Astrocyte (in vitro differentiated cells and primary cell): Measurements from ENCODE around the gene FAM131A. TPM values are rescaled to one million over a fixed set of nuclear protein-coding genes. Genes with fewer than 3 reads are reported as not detected.

Source experiments
- DNase-seq: peaks from one replicate; pipeline ENCODE4 v3.0.0-alpha.2; 2010; ENCODE audit warnings: low read depth
- FAIRE-seq: peaks from 2 replicates; lab custom pipeline; 2011; peaks lifted over from hg19 to GRCh38; lab: Jason Lieb, UNC
- H2AFZ ChIP-seq: 2 replicates; pipeline ENCODE4 v1.6.0; 2012; ENCODE audit warnings: low read depth, low read length, inconsistent platforms
- H3K27ac ChIP-seq: 2 replicates; pipeline ENCODE4 v1.5.1; 2011; ENCODE audit warnings: low read depth, low read length, inconsistent platforms
- H3K27me3 ChIP-seq: 2 replicates; pipeline ENCODE4 v1.6.0; 2011; ENCODE audit warnings: low read length, inconsistent platforms; ENCODE audit not compliant: insufficient read depth
- H3K36me3 ChIP-seq: 2 replicates; pipeline ENCODE4 v1.5.1; 2011; ENCODE audit warnings: low read length, inconsistent platforms; ENCODE audit not compliant: insufficient read depth
- H3K4me1 ChIP-seq: 2 replicates; pipeline ENCODE4 v1.5.1; 2011; ENCODE audit warnings: low read length, inconsistent platforms; ENCODE audit not compliant: insufficient read depth
- H3K4me2 ChIP-seq: 2 replicates; pipeline ENCODE4 v1.6.0; 2012; ENCODE audit warnings: low read length, inconsistent platforms
- H3K4me3 ChIP-seq: 2 replicates; pipeline ENCODE4 v1.5.1; 2011; ENCODE audit warnings: low read depth, mild to moderate bottlenecking, low read length, inconsistent platforms; ENCODE audit not compliant: insufficient read depth
- H3K79me2 ChIP-seq: 2 replicates; pipeline ENCODE4 v1.6.0; 2012; ENCODE audit warnings: mild to moderate bottlenecking, low read length, inconsistent platforms; ENCODE audit not compliant: insufficient read depth
- H3K9ac ChIP-seq: 2 replicates; pipeline ENCODE4 v1.6.0; 2012; ENCODE audit warnings: mild to moderate bottlenecking, low read length, inconsistent platforms
- H3K9me3 ChIP-seq: 2 replicates; pipeline ENCODE4 v1.5.1; 2012; ENCODE audit warnings: low read depth, mild to moderate bottlenecking, low read length, inconsistent platforms; ENCODE audit not compliant: insufficient read depth
- H4K20me1 ChIP-seq: 2 replicates; pipeline ENCODE4 v1.6.0; 2012; ENCODE audit warnings: low read length, inconsistent platforms; ENCODE audit not compliant: insufficient read depth
- H3K27ac Mint-ChIP-seq: one replicate; pipeline ENCODE4 v1.8.0; 2021; ENCODE audit warnings: mild to moderate bottlenecking, mixed read lengths; ENCODE audit not compliant: unreplicated experiment
- H3K27me3 Mint-ChIP-seq: one replicate; pipeline ENCODE4 v1.8.0; 2021; ENCODE audit warnings: low read depth, mixed read lengths; ENCODE audit not compliant: unreplicated experiment
- H3K36me3 Mint-ChIP-seq: one replicate; pipeline ENCODE4 v1.8.0; 2021; ENCODE audit warnings: low read depth, mixed read lengths; ENCODE audit not compliant: unreplicated experiment
- H3K4me1 Mint-ChIP-seq: one replicate; pipeline ENCODE4 v1.8.0; 2021; ENCODE audit warnings: low read depth, mixed read lengths; ENCODE audit not compliant: unreplicated experiment
- H3K4me3 Mint-ChIP-seq: one replicate; pipeline ENCODE4 v1.8.0; 2021; ENCODE audit warnings: mild to moderate bottlenecking, moderate library complexity, mixed read lengths; ENCODE audit not compliant: unreplicated experiment
- H3K9me3 Mint-ChIP-seq: one replicate; pipeline ENCODE4 v1.8.0; 2021; ENCODE audit warnings: mild to moderate bottlenecking, mixed read lengths; ENCODE audit not compliant: unreplicated experiment
- EZH2 ChIP-seq: IDR thresholded peaks from 2 replicates; pipeline ENCODE4 v1.6.1; 2012; ENCODE audit warnings: mild to moderate bottlenecking, low read length, inconsistent platforms; ENCODE audit not compliant: insufficient read depth
- total RNA-seq: library from RNA; stranded (reverse); gene quantifications from 2 replicates; pipeline ENCODE4 v1.2.1, GENCODE V29; 2021
- TF ChIP-seq, protein P1 (sequence below): IDR thresholded peaks from 2 replicates; pipeline ENCODE4 v1.5.1; 2011; ENCODE audit warnings: low read depth, mild to moderate bottlenecking, inconsistent platforms, low read length, moderate library complexity; ENCODE audit not compliant: insufficient read depth

Gene FAM131A
- total RNA-seq, 1 donor from 2014 or later = 12.2 TPM

DNA sequence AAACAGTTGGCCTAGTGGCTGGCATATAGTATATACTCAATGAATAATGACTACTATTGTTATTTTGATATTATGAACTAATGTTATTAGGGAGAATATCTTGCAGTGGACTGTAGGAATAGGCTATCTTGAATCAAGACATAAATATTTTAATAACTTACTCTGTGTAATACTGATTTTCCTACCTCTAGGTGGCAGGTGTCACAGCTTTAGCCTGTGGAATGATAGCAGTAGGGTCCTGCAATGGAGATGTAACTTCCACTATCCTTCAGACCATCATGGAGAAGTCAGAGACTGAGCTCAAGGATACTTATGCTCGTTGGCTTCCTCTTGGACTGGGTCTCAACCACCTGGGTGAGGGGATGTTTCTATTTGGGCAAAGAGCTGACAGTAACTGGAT lies 31.8 kb upstream of the FAM131A start:
- Mint-ChIP-seq H3K27ac (no peak overlapping the region), H3K4me1 (peaks cover 23% of the 10 kb centered on the region), H3K4me3 (no peak overlapping the region), H3K27me3 (no peaks in the 10 kb centered on the region), H3K36me3 (peaks cover 69% of the 10 kb centered on the region), H3K9me3 (no peaks in the 10 kb centered on the region)
- FAIRE-seq = no peak
- no peak overlapping the region for H3K9ac ChIP-seq
- no peaks in the 10 kb centered on the region for H3K9me3 ChIP-seq
- no peaks in the 10 kb centered on the region for H3K27me3 ChIP-seq
- DNase-seq = no peak
- H3K79me2 ChIP-seq = peaks cover 59% of the 10 kb centered on the region
- H3K4me1 ChIP-seq = peaks cover 13% of the 10 kb centered on the region
- H4K20me1 ChIP-seq = peaks cover 84% of the 10 kb centered on the region
- TF ChIP-seq, protein P1, sequence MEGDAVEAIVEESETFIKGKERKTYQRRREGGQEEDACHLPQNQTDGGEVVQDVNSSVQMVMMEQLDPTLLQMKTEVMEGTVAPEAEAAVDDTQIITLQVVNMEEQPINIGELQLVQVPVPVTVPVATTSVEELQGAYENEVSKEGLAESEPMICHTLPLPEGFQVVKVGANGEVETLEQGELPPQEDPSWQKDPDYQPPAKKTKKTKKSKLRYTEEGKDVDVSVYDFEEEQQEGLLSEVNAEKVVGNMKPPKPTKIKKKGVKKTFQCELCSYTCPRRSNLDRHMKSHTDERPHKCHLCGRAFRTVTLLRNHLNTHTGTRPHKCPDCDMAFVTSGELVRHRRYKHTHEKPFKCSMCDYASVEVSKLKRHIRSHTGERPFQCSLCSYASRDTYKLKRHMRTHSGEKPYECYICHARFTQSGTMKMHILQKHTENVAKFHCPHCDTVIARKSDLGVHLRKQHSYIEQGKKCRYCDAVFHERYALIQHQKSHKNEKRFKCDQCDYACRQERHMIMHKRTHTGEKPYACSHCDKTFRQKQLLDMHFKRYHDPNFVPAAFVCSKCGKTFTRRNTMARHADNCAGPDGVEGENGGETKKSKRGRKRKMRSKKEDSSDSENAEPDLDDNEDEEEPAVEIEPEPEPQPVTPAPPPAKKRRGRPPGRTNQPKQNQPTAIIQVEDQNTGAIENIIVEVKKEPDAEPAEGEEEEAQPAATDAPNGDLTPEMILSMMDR = peak; percentile 39
- TF ChIP-seq EZH2 = no peak
- H3K27ac ChIP-seq = no peak overlapping the region
- H3K4me3 ChIP-seq = no peak overlapping the region
- H3K4me2 ChIP-seq = no peak overlapping the region
- H2AFZ ChIP-seq = no peak overlapping the region
- peaks cover 84% of the 10 kb centered on the region for H3K36me3 ChIP-seq

DNA sequence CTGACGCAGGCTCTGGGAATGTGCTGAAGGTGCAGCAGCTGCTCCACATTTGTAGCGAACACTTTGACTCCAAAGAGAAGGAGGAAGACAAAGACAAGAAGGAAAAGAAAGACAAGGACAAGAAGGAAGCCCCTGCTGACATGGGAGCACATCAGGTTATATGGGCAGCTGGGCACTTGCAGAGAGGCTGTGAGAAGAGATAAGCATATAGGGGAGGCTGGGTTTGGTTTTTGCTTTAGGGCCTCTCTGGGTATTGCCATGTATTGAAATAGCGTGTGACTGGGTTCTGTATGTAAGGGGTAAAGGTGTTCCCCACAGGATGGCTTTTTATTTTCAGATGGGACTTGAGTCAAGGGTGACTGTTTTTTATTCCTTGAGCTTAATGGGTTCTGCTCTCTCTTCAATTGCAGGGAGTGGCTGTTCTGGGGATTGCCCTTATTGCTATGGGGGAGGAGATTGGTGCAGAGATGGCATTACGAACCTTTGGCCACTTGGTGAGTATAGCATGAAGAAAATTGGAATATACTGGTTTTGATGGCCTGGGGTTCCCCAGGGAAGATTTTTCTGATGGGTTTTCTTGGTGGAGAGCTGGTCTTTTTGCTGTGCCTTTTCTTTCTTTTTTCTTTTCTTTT lies 30.9 kb upstream of the FAM131A start:
- Histone ChIP-seq H2AFZ (no peak overlapping the region), H3K27me3 (no peaks in the 10 kb centered on the region), H3K79me2 (peaks cover 51% of the 10 kb centered on the region), H3K9ac (no peak overlapping the region), H3K4me1 (peaks cover 5% of the 10 kb centered on the region), H3K9me3 (no peaks in the 10 kb centered on the region), H3K4me3 (no peak overlapping the region), H4K20me1 (peaks cover 77% of the 10 kb centered on the region), H3K36me3 (peaks cover 77% of the 10 kb centered on the region), H3K27ac (no peak overlapping the region), H3K4me2 (no peak overlapping the region)
- no peak for DNase-seq
- Mint-ChIP-seq H3K27me3 (no peaks in the 10 kb centered on the region), H3K4me1 (peaks cover 18% of the 10 kb centered on the region), H3K36me3 (peaks cover 67% of the 10 kb centered on the region), H3K27ac (peak overlapping the region; percentile 63), H3K9me3 (no peaks in the 10 kb centered on the region), H3K4me3 (no peak overlapping the region)
- no peak for FAIRE-seq
- TF ChIP-seq, protein P1 = no peak
- no peak for TF ChIP-seq EZH2

DNA sequence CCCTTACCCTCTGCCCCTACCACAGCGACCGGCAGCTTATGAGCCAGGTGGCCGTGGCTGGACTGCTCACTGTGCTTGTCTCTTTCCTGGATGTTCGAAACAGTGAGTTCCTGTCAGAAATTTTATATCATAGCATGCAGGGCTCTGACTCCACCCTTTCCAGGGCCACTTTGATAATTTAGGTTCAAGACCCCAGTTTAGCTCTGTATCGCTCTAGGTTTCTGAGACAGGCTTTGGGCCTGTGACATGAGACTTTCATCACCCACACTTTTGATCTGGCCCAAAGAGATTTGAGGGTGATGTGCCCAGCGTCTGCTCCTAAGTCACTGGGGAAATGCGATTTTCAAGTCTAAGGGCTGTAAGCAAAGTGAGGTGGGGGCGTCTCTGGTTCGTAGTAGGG lies 29.5 kb upstream of the FAM131A start:
- peaks cover 62% of the 10 kb centered on the region for H4K20me1 ChIP-seq
- DNase-seq = no peak
- H3K4me3 ChIP-seq = no peak overlapping the region
- no peak overlapping the region for H3K9ac ChIP-seq
- no peaks in the 10 kb centered on the region for H3K9me3 ChIP-seq
- peaks cover 36% of the 10 kb centered on the region for H3K79me2 ChIP-seq
- H3K36me3 ChIP-seq = peaks cover 63% of the 10 kb centered on the region
- peaks cover 8% of the 10 kb centered on the region for H3K4me1 Mint-ChIP-seq
- H3K4me3 Mint-ChIP-seq = no peak overlapping the region
- no peak overlapping the region for H3K27ac Mint-ChIP-seq
- no peak overlapping the region for H3K4me2 ChIP-seq
- FAIRE-seq = no peak
- H2AFZ ChIP-seq = no peak overlapping the region
- no peaks in the 10 kb centered on the region for H3K4me1 ChIP-seq
- H3K9me3 Mint-ChIP-seq = no peaks in the 10 kb centered on the region
- no peaks in the 10 kb centered on the region for H3K27me3 Mint-ChIP-seq
- H3K36me3 Mint-ChIP-seq = peaks cover 54% of the 10 kb centered on the region
- H3K27me3 ChIP-seq = no peaks in the 10 kb centered on the region
- no peak for TF ChIP-seq EZH2
- TF ChIP-seq, protein P1 = no peak
- H3K27ac ChIP-seq = no peak overlapping the region
